ENCODE data around the gene STUM.
"Not testable (repeated sequence)": the region's sequence is repeated elsewhere in the genome, so short reads cannot be mapped to it uniquely, and the experiment has no call there.

Gene STUM

DNA sequence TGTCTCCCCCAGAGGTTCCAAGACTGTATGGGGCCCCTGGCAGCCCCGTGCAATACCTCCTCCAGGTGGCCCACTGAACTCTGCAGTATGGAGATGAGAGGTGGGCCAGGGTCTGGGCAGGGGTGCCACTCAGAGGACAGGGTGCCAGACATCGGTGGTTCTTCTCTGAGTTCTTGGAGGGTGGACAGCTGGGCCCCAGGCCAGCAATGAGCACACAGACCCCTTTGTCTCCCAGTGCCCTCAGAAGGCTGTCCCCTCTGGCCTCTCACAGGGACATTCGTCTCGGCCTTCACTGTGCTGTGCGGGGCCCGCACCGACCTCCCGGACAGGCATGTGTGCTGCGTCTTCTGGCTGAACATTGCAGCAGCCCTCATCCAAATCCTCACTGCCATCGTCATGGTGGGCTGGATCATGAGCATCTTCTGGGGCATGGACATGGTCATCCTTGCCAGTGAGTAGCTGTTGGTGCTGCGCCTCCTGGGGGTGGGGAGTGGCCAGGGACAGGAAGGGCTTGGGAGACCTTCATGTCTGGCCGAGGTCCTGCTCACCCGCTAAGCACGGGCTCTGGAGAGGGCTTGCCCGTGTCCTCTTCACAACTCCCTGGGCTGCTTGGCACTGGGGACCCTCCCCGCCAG is 48.1 kb downstream of the STUM start:
- no peak for ATAC-seq
- DNase-seq = no peak
- H3K9me3 Mint-ChIP-seq = no peaks in the 10 kb centered on the region
- no peak overlapping the region for H3K4me3 Mint-ChIP-seq
- H3K27ac Mint-ChIP-seq = no peak overlapping the region
- H3K36me3 Mint-ChIP-seq (ENCODE audit: low read depth) = no peaks in the 10 kb centered on the region
- no peaks in the 10 kb centered on the region for H3K4me1 Mint-ChIP-seq
- H3K27me3 Mint-ChIP-seq = no peaks in the 10 kb centered on the region

GRCh38 chr1:226597616-226598454 is 49.3 kb downstream of the STUM start:
- Mint-ChIP-seq H3K36me3 (ENCODE audit: low read depth) (no peaks in the 10 kb centered on the region), H3K27ac (no peak overlapping the region), H3K27me3 (no peaks in the 10 kb centered on the region), H3K9me3 (no peaks in the 10 kb centered on the region), H3K4me3 (no peak overlapping the region), H3K4me1 (no peaks in the 10 kb centered on the region)
- DNase-seq (no peak), ATAC-seq (no peak)

- Mint-ChIP-seq H3K27me3 (no peaks in the 10 kb centered on the region), H3K27ac (no peak overlapping the region)
These were observed 49.9 kb downstream of the STUM start for GRCh38 chr1:226598455-226598849.

GRCh38 chr1:226598955-226599354 is 50.4 kb downstream of the STUM start:
- not testable (repeated sequence) for H3K36me3 Mint-ChIP-seq (ENCODE audit: low read depth); H3K4me1 Mint-ChIP-seq; ATAC-seq; DNase-seq; H3K4me3 Mint-ChIP-seq; H3K9me3 Mint-ChIP-seq; H3K27ac Mint-ChIP-seq; H3K27me3 Mint-ChIP-seq

More at GRCh38 chr1:226598455-226598849, 49.9 kb downstream of the STUM start:
- no peaks in the 10 kb centered on the region for H3K36me3 Mint-ChIP-seq (ENCODE audit: low read depth)
- no peak for DNase-seq
- H3K4me1 Mint-ChIP-seq = no peaks in the 10 kb centered on the region
- no peaks in the 10 kb centered on the region for H3K9me3 Mint-ChIP-seq
- no peak for ATAC-seq
- no peak overlapping the region for H3K4me3 Mint-ChIP-seq

DNA sequence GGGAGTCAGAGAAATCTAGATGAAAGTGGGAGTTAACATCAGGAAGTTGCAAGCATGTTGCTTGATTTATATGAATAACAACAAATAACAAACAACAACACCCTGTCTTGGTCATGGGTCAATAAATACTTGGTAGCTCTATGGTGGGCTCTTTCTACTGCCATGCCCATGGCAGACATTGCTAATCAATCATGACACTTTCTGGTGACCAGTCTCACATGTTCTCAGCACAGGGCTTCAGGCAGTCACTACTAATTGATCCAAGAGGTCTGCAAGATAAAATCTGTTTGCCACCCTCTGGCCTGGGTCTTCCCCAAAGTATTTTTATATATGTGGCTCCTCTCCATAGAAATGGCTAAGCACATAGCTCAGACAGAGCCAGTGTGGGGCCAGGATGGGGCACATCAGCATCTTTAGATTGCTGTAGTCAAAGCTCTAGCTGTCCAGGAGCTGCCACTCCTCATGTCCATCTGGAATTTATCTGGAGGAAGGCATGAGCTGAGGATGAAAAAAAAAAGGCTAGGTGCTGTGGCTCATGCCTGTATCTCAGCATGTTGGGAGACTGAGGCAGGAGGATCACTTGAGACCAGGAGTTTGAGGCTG is 51.2 kb downstream of the STUM start:
- H3K9me3 Mint-ChIP-seq = no peaks in the 10 kb centered on the region

DNA sequence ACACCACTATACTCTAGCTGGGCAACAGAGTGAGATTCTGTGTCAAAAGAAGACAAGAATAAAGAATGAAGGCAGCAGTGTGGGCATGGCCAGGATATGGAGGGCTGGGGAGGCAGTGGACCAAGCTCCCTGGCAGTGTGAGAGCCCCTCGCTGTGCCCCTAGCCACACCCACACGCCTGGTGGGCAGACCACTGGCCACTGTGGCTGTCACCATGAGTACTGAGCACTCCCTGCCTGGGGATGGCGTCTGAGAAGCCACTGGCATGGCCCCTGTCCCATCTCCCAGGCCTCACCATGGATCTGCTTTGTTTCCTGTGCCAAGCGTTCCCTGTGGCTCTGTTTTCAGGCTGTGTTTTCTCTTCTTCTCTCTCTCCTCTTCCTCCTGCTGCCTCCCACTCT is 51.7 kb downstream of the STUM start:
- H3K27me3 Mint-ChIP-seq = no peaks in the 10 kb centered on the region
- no peak overlapping the region for H3K4me3 Mint-ChIP-seq
- H3K4me1 Mint-ChIP-seq = no peaks in the 10 kb centered on the region
- H3K27ac Mint-ChIP-seq = no peak overlapping the region
- DNase-seq = no peak
- no peaks in the 10 kb centered on the region for H3K36me3 Mint-ChIP-seq (ENCODE audit: low read depth)
- no peak for ATAC-seq
- no peaks in the 10 kb centered on the region for H3K9me3 Mint-ChIP-seq

More for the DNA sequence above, 51.2 kb downstream of the STUM start:
- no peak for ATAC-seq
- Mint-ChIP-seq H3K27me3 (no peaks in the 10 kb centered on the region), H3K4me3 (no peak overlapping the region), H3K4me1 (no peaks in the 10 kb centered on the region), H3K27ac (no peak overlapping the region), H3K36me3 (ENCODE audit: low read depth) (no peaks in the 10 kb centered on the region)
- no peak for DNase-seq

DNA sequence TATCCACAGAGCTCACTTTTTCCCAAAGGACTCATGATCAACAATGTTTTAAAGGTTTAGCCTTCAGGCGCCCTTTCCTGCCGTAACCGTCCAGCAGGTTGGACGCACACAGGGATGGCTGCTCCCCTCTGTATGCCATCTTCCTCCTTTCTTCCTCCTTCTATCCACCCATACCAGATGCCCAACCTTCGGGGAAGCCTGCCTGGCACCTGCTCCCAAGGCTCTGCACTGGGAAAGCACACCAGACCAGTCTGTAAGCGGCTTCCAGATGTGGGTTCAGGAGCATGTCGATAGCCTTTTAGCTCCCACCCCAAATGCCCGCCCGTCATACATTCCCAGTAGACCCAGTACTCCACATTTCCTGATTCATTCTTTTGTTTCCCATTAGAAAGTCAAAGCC is 52.9 kb downstream of the STUM start:
- no peaks in the 10 kb centered on the region for H3K36me3 Mint-ChIP-seq (ENCODE audit: low read depth)
- H3K4me3 Mint-ChIP-seq = no peak overlapping the region
- no peaks in the 10 kb centered on the region for H3K27me3 Mint-ChIP-seq
- H3K9me3 Mint-ChIP-seq = no peaks in the 10 kb centered on the region
- H3K4me1 Mint-ChIP-seq = no peaks in the 10 kb centered on the region
- DNase-seq (no peak), ATAC-seq (no peak)
- H3K27ac Mint-ChIP-seq = no peak overlapping the region

GRCh38 chr1:226602186-226603021 is 53.8 kb downstream of the STUM start:
- no peaks in the 10 kb centered on the region for H3K4me1 Mint-ChIP-seq
- H3K27ac Mint-ChIP-seq = no peak overlapping the region
- H3K36me3 Mint-ChIP-seq (ENCODE audit: low read depth) = no peaks in the 10 kb centered on the region
- H3K9me3 Mint-ChIP-seq = no peaks in the 10 kb centered on the region
- H3K4me3 Mint-ChIP-seq = no peak overlapping the region
- no peaks in the 10 kb centered on the region for H3K27me3 Mint-ChIP-seq
- no peak for DNase-seq
- ATAC-seq = no peak

GRCh38 chr1:226603022-226603857 is 54.7 kb downstream of the STUM start:
- Mint-ChIP-seq H3K4me1 (no peaks in the 10 kb centered on the region), H3K9me3 (no peaks in the 10 kb centered on the region), H3K27ac (no peak overlapping the region), H3K27me3 (no peaks in the 10 kb centered on the region), H3K36me3 (ENCODE audit: low read depth) (no peaks in the 10 kb centered on the region), H3K4me3 (no peak overlapping the region)
- ATAC-seq (no peak), DNase-seq (no peak)

GRCh38 chr1:226603858-226604559 is 55.4 kb downstream of the STUM start:
- Mint-ChIP-seq H3K27me3 (no peaks in the 10 kb centered on the region), H3K36me3 (ENCODE audit: low read depth) (no peaks in the 10 kb centered on the region), H3K27ac (no peak overlapping the region), H3K4me3 (no peak overlapping the region), H3K9me3 (no peaks in the 10 kb centered on the region), H3K4me1 (no peaks in the 10 kb centered on the region)
- DNase-seq (no peak), ATAC-seq (no peak)

DNA sequence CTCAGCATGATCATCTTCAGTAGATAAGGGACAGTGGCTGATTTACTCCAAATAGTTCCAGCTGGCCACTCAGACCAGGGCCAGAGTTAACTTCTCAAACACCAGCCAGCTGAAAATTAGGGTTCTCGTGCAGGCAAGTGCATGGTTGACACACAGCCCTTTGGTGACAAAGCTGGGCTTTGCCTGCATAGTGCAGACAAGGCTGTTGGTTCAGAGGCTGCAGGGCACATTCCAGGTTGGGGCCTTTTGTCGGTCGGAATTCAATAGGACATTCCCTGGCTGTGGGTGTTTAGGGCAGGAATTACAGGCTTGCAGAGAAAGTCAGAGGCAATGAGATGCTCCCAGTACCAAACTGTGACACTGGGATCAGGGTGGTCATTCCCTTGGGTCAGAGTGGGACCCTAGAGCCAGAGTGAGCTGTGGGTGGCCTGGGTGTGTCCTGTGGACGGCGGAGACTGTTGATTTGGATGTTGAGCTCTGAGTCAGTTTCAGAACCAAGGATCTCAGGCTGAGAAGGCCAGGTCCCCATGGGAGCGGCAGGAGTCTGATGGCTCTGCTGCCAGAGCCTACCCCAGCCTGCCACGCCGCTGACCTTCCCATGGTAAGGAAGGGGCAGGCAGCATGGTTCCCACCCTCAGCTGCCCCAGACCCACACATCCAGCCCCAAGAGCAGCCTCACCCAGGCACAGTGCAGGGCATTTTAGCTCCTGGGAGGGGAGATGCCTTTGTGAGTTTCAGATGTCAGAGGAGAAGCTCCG is 56.2 kb downstream of the STUM start:
- ATAC-seq (no peak), DNase-seq (no peak)
- Mint-ChIP-seq H3K27me3 (no peaks in the 10 kb centered on the region), H3K4me3 (no peak overlapping the region), H3K27ac (no peak overlapping the region), H3K36me3 (ENCODE audit: low read depth) (no peaks in the 10 kb centered on the region), H3K9me3 (no peaks in the 10 kb centered on the region), H3K4me1 (no peaks in the 10 kb centered on the region)

DNA sequence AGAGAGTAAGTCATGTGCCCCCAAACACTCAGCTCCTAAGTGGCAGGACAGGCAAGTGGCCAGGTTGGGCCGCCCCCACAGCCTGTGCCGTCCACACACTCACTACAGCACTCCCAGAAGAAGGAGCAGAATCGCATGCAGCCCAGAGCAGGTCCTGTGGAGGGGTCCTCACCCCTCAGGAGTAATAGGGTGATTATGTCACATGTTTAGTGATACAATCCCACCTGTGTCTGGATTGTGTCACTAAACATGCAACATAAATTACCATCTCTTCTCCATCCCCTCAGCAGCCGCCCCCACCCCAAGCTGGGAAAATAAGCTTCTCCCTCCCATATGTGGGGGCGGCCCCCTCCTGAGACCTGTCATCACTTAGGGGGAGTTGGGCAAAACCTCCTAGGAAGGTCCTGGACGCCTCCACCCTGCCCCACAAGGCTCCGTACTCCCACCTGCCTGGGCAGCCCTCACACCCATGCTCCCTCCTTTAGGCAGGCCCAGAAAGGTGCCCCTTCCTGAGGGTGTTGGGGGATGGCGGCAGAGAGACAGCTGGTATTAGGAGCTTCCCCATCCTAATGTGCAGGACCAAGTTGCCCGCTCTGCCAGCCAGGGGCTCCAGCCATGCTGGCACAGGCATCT is 56.9 kb downstream of the STUM start:
- ATAC-seq (no peak), DNase-seq (no peak)
- no peaks in the 10 kb centered on the region for H3K36me3 Mint-ChIP-seq (ENCODE audit: low read depth)
- H3K27me3 Mint-ChIP-seq = no peaks in the 10 kb centered on the region
- no peaks in the 10 kb centered on the region for H3K4me1 Mint-ChIP-seq
- no peaks in the 10 kb centered on the region for H3K9me3 Mint-ChIP-seq
- H3K4me3 Mint-ChIP-seq = no peak overlapping the region
- H3K27ac Mint-ChIP-seq = no peak overlapping the region

Measured in activated naive CD8-positive, alpha-beta T cell treated with anti-CD3 and anti-CD28 coated beads, Interleukin-2, amount 50 U/mL, for 24 hours (primary cell).